NK-92 treated with Interleukin-12 subunit alpha and Interleukin-12 subunit beta, amount 100 ng/mL, for 24 hours (cell line): ENCODE results near the gene MANSC1.

ENCODE experiments used
- DNase-seq: peaks from one replicate; lab custom pipeline; 2025; lab: John Stamatoyannopoulos, UW

MANSC1 gene

DNA sequence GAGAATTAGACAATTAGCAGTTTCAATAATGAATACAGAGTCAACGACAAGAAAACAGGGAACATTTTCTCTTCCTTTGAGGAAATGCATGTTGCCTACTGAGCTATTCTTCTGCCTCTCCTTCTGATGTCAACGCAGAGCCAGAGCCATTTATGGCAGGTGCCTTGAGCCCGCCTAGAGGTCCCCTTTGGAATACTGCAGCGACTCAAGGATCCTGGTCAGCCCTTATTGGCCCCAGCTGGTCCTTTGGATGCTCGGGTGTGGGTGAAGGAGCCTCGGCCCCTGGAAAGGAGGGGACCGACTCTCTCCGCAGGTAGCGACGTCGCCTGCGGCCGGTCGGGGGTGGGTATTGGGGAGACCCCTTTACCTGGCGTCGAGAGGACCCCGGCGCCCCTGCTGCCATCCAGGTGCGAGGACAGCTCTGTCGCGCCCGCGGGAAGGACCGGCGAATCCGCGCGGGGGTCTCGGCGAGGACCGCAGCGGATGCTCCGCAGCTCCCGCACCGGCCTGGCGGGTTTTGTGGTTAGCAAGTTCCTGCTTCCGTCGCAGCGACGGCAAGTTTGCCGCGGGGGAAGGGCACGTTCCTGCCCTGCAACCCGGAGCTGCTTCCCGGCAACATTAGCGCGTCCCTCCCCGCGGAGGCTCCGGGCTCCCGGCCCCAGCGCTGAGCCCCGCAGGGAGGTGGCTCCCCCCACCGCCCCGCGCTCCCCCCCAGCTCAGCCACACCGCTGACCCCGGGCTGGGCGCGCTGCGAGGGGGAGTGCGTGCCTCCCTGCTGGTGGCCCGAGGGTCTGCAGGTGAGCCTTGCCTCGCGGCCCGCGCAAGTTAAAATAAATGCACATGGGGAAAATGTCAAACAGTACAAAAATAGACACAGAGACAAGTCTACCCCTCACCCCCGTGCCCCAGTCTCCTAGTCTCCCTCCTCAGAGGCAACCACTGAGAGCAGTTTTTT lies at the start of gene MANSC1:
TSS of gene MANSC1 (minus strand) at position 532 of the 955 bp plus-strand sequence. CDS start 6,928 bp downstream, outside the sequence.
- no peak for DNase-seq

- no peak for DNase-seq
These were observed 49.1 kb upstream of the MANSC1 start for GRCh38 chr12:12399161-12399560.

DNA sequence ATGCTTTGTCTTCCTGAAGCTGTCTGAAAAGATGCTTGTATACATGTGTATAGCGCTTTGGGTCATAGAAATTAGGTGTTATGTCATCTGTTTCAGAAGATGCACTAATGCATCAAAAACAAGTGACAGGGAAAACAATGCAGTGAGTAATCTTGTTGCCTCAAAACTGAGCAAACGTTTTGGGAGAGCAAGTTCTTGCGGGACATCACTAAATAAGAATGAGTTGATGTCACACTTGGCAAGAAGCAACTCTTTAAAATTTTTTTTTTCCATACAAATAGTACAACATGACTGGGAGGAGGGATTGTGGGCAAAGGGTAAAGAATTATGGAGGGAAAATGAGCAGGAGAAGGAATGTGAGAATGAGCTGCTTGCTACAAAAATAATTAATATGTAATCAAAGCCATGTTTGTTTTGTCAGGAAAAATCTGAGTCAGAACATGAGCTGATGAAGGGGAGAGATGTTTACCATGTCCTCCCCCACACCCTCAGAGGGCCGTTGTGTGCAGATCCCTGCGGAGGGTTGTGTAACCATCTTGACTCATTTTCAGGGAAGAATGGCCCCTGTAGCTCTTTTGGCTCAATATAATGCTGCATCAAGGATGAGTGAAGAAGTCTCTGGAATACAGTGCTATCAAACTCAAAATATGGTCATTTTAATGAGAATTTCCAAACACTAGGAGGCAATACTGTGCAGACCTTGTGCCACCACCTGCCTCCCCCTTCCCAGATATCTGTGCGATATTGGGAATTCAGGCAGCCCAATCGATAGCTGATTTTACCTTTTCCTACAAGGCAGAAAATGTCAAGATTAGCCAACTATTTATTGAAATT lies 48.2 kb upstream of the MANSC1 start:
- DNase-seq = no peak

DNA sequence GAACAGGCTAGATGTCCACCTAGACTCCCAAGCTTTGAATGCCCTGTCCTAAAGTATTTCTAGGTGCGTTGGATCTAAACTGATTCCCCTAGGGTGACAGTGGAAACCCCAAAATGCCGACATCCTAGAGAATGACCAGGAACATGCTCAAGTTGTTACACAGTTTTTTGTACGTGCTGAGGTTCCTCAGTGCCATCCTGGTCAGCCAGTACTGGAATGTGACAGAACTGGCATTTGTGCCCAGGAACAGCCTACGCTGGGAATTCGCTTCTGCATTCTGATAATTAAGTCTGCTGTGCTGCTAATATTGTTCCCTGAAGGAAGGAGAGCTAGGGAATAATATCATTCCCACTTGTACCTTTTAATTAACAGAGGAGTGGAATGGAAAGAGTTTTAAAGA lies 47.1 kb upstream of the MANSC1 start:
- DNase-seq = no peak

DNA sequence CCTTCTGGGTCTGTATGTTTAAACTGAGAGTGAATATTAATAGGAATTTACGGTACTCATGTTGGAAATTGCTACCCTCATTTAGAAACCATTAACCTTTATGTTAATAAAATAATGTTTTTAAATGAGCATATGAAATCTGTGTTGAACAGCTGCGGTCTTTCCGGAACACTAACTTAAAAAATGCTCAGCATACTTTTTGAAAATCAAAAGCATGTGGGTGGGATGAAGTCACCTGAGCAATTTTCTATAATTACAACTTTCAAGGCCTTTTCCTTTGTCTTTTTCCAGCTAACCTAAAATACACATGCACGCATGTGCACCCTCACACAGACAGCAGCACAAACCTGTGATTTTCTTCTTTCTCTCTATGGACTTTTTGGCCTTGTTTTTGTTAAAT lies 46.7 kb upstream of the MANSC1 start:
- DNase-seq = no peak

GRCh38 chr12:12393171-12393570 lies 43.1 kb upstream of the MANSC1 start:
- no peak for DNase-seq

GRCh38 chr12:12392413-12392812 lies 42.4 kb upstream of the MANSC1 start:
- DNase-seq = no peak

DNA sequence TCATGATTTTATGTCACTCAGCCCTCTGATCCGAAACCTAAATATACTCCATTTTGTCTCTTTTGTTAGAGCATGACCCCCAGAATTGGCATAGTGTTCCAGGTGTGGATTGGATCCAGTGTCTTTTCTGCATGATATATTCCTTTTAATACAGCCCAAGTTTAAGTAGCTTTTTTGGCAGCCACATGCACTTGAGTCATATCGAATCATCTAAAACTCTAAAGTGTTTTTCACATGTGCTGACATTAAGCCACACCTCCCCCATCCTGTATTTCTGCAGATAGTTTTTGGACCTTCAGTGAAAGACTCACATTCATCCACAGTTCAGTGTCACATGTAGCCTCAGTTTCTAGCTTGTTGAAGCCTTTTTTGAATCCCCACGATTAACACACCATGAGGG lies 37.5 kb upstream of the MANSC1 start:
- no peak for DNase-seq

GRCh38 chr12:12384571-12385340 lies 34.7 kb upstream of the MANSC1 start:
- DNase-seq = peak; percentile 31

- no peak for DNase-seq
These were observed 31.9 kb upstream of the MANSC1 start for GRCh38 chr12:12381982-12382381.

DNA sequence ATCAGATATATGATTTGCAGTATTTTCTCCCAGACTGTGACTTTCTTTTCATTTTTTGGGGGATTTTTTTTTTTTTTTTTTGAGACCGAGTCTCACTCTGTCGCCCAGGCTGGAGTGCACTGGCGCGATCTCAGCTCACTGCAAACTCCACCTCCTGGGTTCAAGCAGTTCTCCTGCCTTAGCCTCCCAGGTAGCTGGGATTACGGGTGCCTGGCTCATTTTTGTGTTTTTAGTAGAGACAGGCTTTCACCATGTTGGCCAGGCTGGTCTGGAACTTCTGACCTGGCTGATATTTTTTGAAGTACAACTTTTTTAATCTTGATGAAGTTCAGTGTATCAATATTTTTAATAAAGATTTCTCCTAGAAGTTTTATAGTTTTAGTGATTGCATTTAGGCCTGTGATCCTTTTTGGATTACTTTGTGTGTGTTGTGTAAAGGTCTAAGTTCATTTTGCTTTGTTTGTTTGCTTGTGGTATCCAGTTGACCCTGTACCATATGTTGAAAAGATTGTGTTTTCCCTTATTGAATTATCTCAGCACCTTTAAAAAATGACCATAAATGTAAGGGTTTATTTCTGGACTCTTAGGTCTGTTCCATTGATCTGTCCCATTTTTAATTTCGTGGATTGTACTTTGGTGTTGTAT lies 31.0 kb upstream of the MANSC1 start:
- no peak for DNase-seq

DNA sequence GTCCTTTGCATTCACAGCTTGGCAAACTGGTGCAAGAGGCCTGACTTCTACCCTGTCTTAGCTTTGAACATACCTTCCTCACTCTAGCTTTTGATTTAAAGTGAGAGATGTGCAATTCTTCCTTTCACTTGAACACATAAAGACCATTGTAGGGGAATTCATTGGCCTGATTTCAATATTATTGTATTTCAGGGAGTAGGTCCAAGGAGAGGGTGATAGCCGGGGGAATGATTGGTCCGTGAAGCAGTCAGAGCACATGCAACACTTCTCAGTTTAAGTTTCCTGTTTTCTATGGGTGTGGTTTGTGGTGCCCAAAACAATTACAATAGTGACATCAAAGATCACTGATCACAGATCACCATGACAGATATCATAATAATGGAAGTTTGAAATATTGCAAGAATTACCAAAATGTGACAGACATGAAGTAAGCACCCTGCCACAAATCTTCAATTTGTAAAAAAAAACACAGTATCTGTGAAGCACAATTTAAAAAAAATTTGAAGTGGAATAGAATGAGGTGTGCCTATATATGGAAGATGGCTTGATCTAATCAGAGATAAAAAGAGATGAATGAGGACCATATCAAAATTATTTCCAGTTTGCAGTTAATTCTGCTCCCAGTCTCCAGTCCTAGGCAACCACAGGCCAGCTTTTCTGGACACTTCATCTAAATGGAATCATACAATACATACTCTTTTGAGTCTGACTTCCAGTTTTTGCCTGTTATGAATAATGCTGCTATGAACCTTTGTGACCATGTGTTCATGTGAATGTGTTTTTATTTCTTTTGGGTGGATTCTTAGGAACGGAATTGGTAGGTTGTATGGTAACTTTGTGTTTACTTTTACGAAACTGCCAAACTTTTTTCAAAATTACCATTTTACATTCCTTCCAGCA lies 30.0 kb upstream of the MANSC1 start:
- DNase-seq = no peak

GRCh38 chr12:12378616-12379015 lies 28.6 kb upstream of the MANSC1 start:
- DNase-seq = no peak

- DNase-seq = no peak
These were observed 26.8 kb upstream of the MANSC1 start for GRCh38 chr12:12376646-12377448.

GRCh38 chr12:12372946-12373722 lies 23.1 kb upstream of the MANSC1 start:
- no peak for DNase-seq

GRCh38 chr12:12367482-12367998 lies 17.5 kb upstream of the MANSC1 start:
- DNase-seq = no peak

DNA sequence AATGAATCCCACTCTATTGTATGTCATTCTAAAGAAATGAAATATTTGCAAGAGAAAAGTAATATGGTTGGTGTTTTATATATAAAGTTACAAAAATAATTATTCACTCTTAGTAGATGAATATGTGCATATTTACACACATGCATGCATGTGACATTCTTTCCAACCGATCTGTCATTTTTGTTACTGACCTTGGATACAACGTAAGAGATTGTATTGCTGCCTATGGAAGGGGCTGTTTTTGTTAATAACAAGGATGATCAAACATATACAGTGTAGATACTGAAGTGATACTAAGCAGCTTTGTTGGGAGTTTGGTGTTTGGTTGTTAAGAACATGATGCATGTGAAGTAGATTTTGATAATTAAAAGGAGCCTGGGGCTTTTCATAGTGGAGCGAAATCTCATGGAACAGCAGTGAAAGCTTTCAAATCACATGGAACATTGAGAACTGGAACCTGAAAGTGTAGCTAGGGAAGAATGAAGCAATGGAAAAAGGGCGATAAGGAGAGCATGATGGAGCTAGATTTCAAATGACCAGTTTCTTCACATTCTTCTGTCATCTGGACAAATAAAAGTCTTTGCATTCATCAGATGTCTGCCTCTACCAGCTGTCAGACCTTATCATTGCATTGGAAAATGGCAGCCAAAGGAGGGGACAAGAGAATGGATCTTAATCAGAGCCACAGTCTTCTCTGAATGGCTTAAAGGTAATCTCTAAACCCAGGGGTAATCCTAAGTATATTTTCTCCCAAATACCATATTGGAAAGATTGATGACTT lies 16.8 kb upstream of the MANSC1 start:
- DNase-seq = no peak

- no peak for DNase-seq
These were observed 15.9 kb upstream of the MANSC1 start for GRCh38 chr12:12365931-12366431.
